AG09319 (cell line): ENCODE data around the gene DCAF6.

Experiments
- DNase-seq: peaks from one replicate; pipeline ENCODE4 v3.0.0-alpha.2; 2010; ENCODE audit warnings: low read depth; ENCODE audit errors: extremely low read depth
- TF ChIP-seq, protein P1 (sequence below): IDR thresholded peaks from 2 replicates; pipeline ENCODE4 v1.5.1; 2011; ENCODE audit warnings: low read depth, mild to moderate bottlenecking, inconsistent platforms, low read length, moderate library complexity

Gene DCAF6

GRCh38 chr1:167966050-167966449 is 29.6 kb downstream of the DCAF6 start:
- DNase-seq, result no peak

DNA sequence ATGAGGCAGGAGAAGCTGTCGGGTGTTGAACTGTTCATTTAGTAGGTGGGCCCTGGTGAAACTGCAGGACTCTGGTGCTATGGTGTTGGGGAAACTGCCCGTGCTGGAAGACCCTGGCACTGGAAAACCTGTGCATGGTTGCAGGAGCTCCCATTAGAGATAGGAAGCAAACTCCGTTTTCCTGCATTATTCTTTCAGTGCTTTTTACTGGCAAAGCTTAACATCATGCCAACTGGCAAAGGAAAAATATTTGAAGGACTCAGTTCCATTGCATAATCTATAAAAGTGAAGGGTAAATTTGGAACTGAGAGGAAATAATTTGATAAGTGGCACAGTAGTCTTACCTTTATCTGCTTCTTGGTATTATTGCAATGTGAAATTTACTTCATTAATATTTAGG is 32.1 kb downstream of the DCAF6 start:
- no peak for DNase-seq
- TF ChIP-seq, protein P1, sequence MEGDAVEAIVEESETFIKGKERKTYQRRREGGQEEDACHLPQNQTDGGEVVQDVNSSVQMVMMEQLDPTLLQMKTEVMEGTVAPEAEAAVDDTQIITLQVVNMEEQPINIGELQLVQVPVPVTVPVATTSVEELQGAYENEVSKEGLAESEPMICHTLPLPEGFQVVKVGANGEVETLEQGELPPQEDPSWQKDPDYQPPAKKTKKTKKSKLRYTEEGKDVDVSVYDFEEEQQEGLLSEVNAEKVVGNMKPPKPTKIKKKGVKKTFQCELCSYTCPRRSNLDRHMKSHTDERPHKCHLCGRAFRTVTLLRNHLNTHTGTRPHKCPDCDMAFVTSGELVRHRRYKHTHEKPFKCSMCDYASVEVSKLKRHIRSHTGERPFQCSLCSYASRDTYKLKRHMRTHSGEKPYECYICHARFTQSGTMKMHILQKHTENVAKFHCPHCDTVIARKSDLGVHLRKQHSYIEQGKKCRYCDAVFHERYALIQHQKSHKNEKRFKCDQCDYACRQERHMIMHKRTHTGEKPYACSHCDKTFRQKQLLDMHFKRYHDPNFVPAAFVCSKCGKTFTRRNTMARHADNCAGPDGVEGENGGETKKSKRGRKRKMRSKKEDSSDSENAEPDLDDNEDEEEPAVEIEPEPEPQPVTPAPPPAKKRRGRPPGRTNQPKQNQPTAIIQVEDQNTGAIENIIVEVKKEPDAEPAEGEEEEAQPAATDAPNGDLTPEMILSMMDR, result no peak

More at GRCh38 chr1:167966050-167966449, 29.6 kb downstream of the DCAF6 start:
- TF ChIP-seq, protein P1, result no peak

DNA sequence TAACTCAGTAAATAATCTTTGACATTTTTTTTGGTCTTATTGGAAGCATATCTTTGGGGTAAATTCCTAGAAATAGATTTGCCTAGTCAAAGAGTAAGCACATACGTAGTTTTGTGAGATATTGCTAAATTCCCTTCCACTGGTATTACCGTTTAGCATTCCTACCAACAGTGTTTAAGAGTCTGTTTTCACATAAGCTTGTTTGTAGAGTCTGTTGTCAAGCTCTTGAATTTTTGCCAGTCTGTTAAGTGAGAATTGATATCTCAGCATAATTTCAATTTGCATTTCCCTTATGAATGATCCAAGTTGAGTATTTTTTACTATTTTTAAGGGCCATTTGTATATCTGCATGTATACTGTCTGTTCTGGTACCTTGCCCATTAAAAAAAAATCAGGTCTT is 37.3 kb downstream of the DCAF6 start:
- TF ChIP-seq, protein P1, result no peak

DNA sequence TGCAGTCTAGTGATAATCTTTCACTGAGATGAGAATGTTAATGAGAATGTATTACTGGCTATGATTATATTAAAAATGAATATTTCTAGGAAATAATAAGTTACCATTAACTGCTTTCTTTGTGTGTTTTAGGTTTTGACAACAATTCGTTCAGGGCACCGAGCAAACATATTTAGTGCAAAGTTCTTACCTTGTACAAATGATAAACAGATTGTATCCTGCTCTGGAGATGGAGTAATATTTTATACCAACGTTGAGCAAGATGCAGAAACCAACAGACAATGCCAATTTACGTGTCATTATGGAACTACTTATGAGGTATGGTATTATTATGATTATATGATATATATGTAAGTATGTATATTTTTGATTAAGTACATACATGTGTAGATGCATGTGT is 38.2 kb downstream of the DCAF6 start:
- TF ChIP-seq, protein P1, result no peak
- no peak for DNase-seq

More for the DNA sequence above, 37.3 kb downstream of the DCAF6 start:
- no peak for DNase-seq

GRCh38 chr1:167977245-167977644 is 40.8 kb downstream of the DCAF6 start:
- TF ChIP-seq, protein P1, result no peak
- no peak for DNase-seq

GRCh38 chr1:167981933-167982332 is 45.5 kb downstream of the DCAF6 start:
- TF ChIP-seq, protein P1, result no peak
- DNase-seq, result no peak

DNA sequence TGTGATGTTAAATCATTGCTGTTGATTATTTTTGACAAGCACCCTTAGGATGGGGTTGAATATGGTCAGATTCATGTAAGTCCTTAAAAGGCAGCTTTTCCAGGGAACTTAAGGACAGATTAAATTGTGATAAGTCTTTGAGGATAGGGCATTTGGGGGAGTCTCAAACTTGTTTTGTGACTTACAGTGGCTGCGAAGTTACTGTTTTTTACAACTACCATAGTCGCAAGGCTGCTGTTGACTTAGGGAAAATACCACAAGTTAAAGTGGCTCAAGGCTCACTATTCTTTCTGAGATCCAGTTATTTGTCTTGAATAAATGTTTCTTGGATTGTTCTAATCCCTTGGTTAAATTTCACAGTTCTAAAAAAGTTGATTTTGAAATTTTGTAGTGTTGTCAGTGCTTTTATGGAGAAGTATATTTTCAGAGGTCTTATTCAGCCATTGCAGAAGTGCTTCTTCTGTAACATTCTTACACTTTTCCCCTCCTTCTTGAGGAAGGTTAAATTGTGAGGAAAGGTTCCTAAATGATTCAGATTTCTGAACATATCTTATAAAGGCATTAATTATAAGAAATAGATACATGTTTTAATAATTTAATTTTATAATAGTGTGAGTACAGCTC is 47.4 kb downstream of the DCAF6 start:
- DNase-seq, result no peak
- TF ChIP-seq, protein P1, result no peak
